ENCODE data around the gene ROR1.

GRCh38 chr1:63794939-63795378 lies 21.1 kb downstream of the ROR1 start:
- TF ChIP-seq CTCF (IDR thresholded peaks at IDR 0.05; ENCODE audit: borderline replicate concordance, extremely low read depth, low read length, poor library complexity, severe bottlenecking) (no peak), EZH2 (IDR thresholded peaks at IDR 0.05; ENCODE audit: borderline replicate concordance, low read depth, low read length, severe bottlenecking) (no peak)
